Thymus (tissue), 11 donors: ENCODE results near the gene KIF20A. TPM values are rescaled to one million over a fixed set of nuclear protein-coding genes. Genes with fewer than 3 reads are reported as not detected.

Source experiments
- DNase-seq, 9 donors: peaks; one replicate each; pipeline ENCODE4 v3.0.0-alpha.2; 2013; ENCODE audit warnings: low spot score in 9 of 9, low read depth in 6 of 9, missing footprints in 1 of 9
- H3K27ac ChIP-seq, 2 donors: one replicate each; pipeline ENCODE4 v1.5.1; 2013; ENCODE audit warnings: control low read depth in 1 of 2, low read depth in 1 of 2, low read length in 1 of 2, mild to moderate bottlenecking in 1 of 2, moderate library complexity in 1 of 2
- H3K27me3 ChIP-seq, 2 donors: one replicate each; pipeline ENCODE4 v1.5.1; 2013; ENCODE audit warnings: low read length in 1 of 2; ENCODE audit not compliant: control insufficient read depth in 2 of 2, insufficient read depth in 1 of 2
- H3K36me3 ChIP-seq, 2 donors: one replicate each; pipeline ENCODE4 v1.5.1; 2013; ENCODE audit warnings: low read length in 1 of 2, mild to moderate bottlenecking in 1 of 2, moderate library complexity in 1 of 2; ENCODE audit not compliant: control insufficient read depth in 2 of 2, insufficient read depth in 2 of 2
- H3K4me1 ChIP-seq, 2 donors: one replicate each; pipeline ENCODE4 v1.5.1; 2013; ENCODE audit warnings: low read length in 2 of 2; ENCODE audit not compliant: control insufficient read depth in 2 of 2, insufficient read depth in 2 of 2
- H3K4me3 ChIP-seq, 2 donors: one replicate each; pipeline ENCODE4 v1.5.1; 2013; ENCODE audit warnings: low read length in 2 of 2, control low read depth in 1 of 2, mild to moderate bottlenecking in 1 of 2
- H3K9me3 ChIP-seq, 2 donors: one replicate each; pipeline ENCODE4 v1.5.1; 2013; ENCODE audit warnings: low read length in 1 of 2, mild to moderate bottlenecking in 1 of 2; ENCODE audit not compliant: control insufficient read depth in 2 of 2, insufficient read depth in 1 of 2
- WGBS: extraction: QIAGEN DNeasy Blood & Tissue Kit; methylation state at CpG from one replicate; pipeline ENCODE4 v1.1.7; 2013; 5-methylcytosine and 5-hydroxymethylcytosine counted together
- polyA plus RNA-seq: library from polyadenylated mRNA; stranded (reverse); fragments of 200-250 nt; gene quantifications from one replicate; pipeline ENCODE4 v1.2.3, GENCODE V29; 2013
- total RNA-seq: library from RNA; stranded (reverse); fragments of 120-200 nt; gene quantifications from one replicate; pipeline ENCODE4 v1.2.4, GENCODE V29; 2013
- donor health status: healthy.

KIF20A gene
- total and polyA plus RNA-seq, 2 donors, result 3.7 to 40.0 TPM

DNA sequence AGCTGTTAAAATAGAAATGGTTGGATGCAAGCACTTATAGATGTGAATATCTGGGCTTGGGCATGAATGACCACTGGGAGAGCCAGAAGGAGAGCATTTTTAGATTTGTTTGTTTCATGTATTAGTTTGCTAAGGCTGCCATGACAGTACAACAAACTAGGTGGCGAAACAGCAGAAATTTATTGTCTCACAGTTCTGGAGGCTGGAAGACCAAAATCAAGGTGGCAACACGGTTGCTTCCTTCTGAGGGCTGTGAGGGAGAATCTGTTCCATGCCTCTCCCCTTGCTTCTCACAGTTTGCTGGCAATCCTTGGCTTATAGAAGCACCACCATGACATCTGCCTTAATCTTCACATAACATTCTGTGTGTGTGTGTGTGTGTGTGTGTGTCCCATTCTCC lies 54.4 kb downstream of the KIF20A start:
- Histone ChIP-seq H3K9me3 (peaks cover 0 to 2% of the 10 kb centered on the region in 2 donors), H3K27me3 (no peaks in the 10 kb centered on the region), H3K27ac (no peak overlapping the region), H3K4me3 (no peak overlapping the region), H3K4me1 (peaks cover 0 to 3% of the 10 kb centered on the region in 2 donors), H3K36me3 (no peaks in the 10 kb centered on the region)
- 92% methylated on average over 2 of the region's 2 CpGs for WGBS
- no peak for DNase-seq

GRCh38 chr5:138234651-138235050 lies 55.7 kb downstream of the KIF20A start:
- H3K36me3 ChIP-seq, result no peaks in the 10 kb centered on the region
- no peak for DNase-seq
- H3K4me3 ChIP-seq, result no peak overlapping the region
- peaks cover 0 to 6% of the 10 kb centered on the region in 2 donors for H3K27me3 ChIP-seq
- no peak overlapping the region for H3K27ac ChIP-seq
- peaks cover 0 to 3% of the 10 kb centered on the region in 2 donors for H3K4me1 ChIP-seq
- peaks cover 0 to 2% of the 10 kb centered on the region in 2 donors for H3K9me3 ChIP-seq
- WGBS, result 96% methylated on average over 2 of the region's 2 CpGs

Other genes with a start within 250 kb of the KIF20A start
- 17.4 TPM for gene FAM13B, start 146.0 kb upstream of the KIF20A start, total RNA-seq
- gene FAM13B, start 146.0 kb upstream of the KIF20A start, polyA plus RNA-seq, result 16.9 TPM
- 0.05 TPM for gene WNT8A, start 95.1 kb upstream of the KIF20A start, total RNA-seq
- gene WNT8A, start 95.1 kb upstream of the KIF20A start, polyA plus RNA-seq, result 0.09 TPM
- gene NME5, start 39.7 kb upstream of the KIF20A start, total RNA-seq, result 1.2 TPM
- 4.3 TPM for gene NME5, start 39.7 kb upstream of the KIF20A start, polyA plus RNA-seq
- 44.3 TPM for gene BRD8, start 482 bp upstream of the KIF20A start, total RNA-seq
- gene BRD8, start 482 bp upstream of the KIF20A start, polyA plus RNA-seq, result 75.3 TPM
- gene CDC23, start 34.2 kb downstream of the KIF20A start, total RNA-seq, result 27.9 TPM
- gene CDC23, start 34.2 kb downstream of the KIF20A start, polyA plus RNA-seq, result 18.8 TPM
- gene GFRA3, start 95.5 kb downstream of the KIF20A start, total RNA-seq, result 0.14 TPM
- gene GFRA3, start 95.5 kb downstream of the KIF20A start, polyA plus RNA-seq, result 2.1 TPM
- 12.9 TPM for gene CDC25C, start 152.7 kb downstream of the KIF20A start, total RNA-seq
- 1.9 TPM for gene CDC25C, start 152.7 kb downstream of the KIF20A start, polyA plus RNA-seq
- 16.7 TPM for gene FAM53C, start 159.2 kb downstream of the KIF20A start, total RNA-seq
- gene FAM53C, start 159.2 kb downstream of the KIF20A start, polyA plus RNA-seq, result 16.7 TPM
- gene KDM3B, start 173.6 kb downstream of the KIF20A start, total RNA-seq, result 43.2 TPM
- gene KDM3B, start 173.6 kb downstream of the KIF20A start, polyA plus RNA-seq, result 40.0 TPM